DMS153 treated with DMSO at 0.1 percent for 48 hours (cell line): ENCODE data around the gene ENTPD6.
"Not testable (repeated sequence)": the region's sequence is repeated elsewhere in the genome, so short reads cannot be mapped to it uniquely, and the experiment has no call there.

ENCODE experiments used
- DNase-seq: peaks from one replicate; lab custom pipeline; 2025; ENCODE audit not compliant: unreplicated experiment; lab: John Stamatoyannopoulos, UW

ENTPD6 gene

GRCh38 chr20:25254986-25255680 lies 59.6 kb downstream of the ENTPD6 start:
- DNase-seq, result no peak

- DNase-seq, result no peak
These were observed 60.8 kb downstream of the ENTPD6 start for GRCh38 chr20:25256226-25256859.

- no peak for DNase-seq
These were observed 61.6 kb downstream of the ENTPD6 start for GRCh38 chr20:25257130-25257529.

GRCh38 chr20:25257756-25258475 lies 62.4 kb downstream of the ENTPD6 start:
- DNase-seq, result no peak

- DNase-seq, result no peak
These were observed 62.9 kb downstream of the ENTPD6 start for GRCh38 chr20:25258476-25258805.

- no peak for DNase-seq
These were observed 63.3 kb downstream of the ENTPD6 start for GRCh38 chr20:25258828-25259227.

GRCh38 chr20:25259358-25259757 lies 63.8 kb downstream of the ENTPD6 start:
- DNase-seq, result no peak

- no peak for DNase-seq
These were observed 64.3 kb downstream of the ENTPD6 start for GRCh38 chr20:25259788-25260254.

GRCh38 chr20:25260770-25261437 lies 65.4 kb downstream of the ENTPD6 start:
- DNase-seq, result not testable (repeated sequence)

GRCh38 chr20:25269057-25269832 lies 73.7 kb downstream of the ENTPD6 start:
- DNase-seq, result no peak

GRCh38 chr20:25269833-25270170 lies 74.3 kb downstream of the ENTPD6 start:
- no peak for DNase-seq

GRCh38 chr20:25270829-25271251 lies 75.3 kb downstream of the ENTPD6 start:
- no peak for DNase-seq

- DNase-seq, result no peak
These were observed 76.1 kb downstream of the ENTPD6 start for GRCh38 chr20:25271486-25272222.

GRCh38 chr20:25272223-25273000 lies 76.9 kb downstream of the ENTPD6 start:
- DNase-seq, result no peak

- DNase-seq, result no peak
These were observed 77.5 kb downstream of the ENTPD6 start for GRCh38 chr20:25273046-25273445.

- DNase-seq, result no peak
These were observed 78.2 kb downstream of the ENTPD6 start for GRCh38 chr20:25273541-25274358.

- DNase-seq, result no peak
These were observed 79.0 kb downstream of the ENTPD6 start for GRCh38 chr20:25274481-25274880.
